Measurements from ENCODE around the gene VPS9D1.

VPS9D1 gene

GRCh38 chr16:89712274-89712781 is 8.4 kb downstream of the VPS9D1 start:
- TF ChIP-seq, protein P1, sequence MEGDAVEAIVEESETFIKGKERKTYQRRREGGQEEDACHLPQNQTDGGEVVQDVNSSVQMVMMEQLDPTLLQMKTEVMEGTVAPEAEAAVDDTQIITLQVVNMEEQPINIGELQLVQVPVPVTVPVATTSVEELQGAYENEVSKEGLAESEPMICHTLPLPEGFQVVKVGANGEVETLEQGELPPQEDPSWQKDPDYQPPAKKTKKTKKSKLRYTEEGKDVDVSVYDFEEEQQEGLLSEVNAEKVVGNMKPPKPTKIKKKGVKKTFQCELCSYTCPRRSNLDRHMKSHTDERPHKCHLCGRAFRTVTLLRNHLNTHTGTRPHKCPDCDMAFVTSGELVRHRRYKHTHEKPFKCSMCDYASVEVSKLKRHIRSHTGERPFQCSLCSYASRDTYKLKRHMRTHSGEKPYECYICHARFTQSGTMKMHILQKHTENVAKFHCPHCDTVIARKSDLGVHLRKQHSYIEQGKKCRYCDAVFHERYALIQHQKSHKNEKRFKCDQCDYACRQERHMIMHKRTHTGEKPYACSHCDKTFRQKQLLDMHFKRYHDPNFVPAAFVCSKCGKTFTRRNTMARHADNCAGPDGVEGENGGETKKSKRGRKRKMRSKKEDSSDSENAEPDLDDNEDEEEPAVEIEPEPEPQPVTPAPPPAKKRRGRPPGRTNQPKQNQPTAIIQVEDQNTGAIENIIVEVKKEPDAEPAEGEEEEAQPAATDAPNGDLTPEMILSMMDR (IDR thresholded peaks at IDR 0.05), result no peak

DNA sequence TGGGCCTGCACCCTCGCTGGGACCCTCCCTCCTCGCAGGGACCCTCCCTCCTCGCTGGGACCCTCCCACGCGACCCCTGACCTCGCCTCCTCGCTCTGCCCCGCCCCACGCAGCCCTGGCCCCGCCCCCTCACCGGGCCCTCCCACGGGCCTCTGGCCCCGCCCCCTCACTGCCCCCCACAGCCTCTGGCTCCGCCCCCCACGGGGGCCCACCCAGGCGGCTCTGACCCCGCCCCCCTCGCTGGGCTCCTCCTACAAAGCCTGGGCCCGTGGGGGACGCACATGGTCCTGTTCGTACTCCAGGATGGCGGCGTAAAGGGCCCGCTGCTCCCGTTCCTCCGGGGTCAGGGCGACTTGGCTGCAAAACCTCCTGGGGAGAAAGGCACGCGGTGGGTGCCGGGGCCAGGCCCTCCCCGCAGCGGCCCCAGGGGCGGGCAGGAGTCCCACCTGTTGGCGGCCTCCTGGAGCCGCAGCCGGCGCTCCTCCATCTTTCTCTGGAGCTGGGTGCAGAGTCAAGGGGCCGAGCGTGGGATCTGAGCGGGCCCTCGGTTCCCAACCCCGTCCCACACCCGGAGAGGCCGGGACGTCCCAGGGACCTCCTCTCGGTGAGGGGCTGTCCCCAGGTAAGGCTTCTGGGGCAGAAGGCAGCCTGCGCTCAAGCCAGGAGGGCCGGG is 9.0 kb downstream of the VPS9D1 start:
- TF ChIP-seq, protein P1 (IDR thresholded peaks at IDR 0.05), result no peak

DNA sequence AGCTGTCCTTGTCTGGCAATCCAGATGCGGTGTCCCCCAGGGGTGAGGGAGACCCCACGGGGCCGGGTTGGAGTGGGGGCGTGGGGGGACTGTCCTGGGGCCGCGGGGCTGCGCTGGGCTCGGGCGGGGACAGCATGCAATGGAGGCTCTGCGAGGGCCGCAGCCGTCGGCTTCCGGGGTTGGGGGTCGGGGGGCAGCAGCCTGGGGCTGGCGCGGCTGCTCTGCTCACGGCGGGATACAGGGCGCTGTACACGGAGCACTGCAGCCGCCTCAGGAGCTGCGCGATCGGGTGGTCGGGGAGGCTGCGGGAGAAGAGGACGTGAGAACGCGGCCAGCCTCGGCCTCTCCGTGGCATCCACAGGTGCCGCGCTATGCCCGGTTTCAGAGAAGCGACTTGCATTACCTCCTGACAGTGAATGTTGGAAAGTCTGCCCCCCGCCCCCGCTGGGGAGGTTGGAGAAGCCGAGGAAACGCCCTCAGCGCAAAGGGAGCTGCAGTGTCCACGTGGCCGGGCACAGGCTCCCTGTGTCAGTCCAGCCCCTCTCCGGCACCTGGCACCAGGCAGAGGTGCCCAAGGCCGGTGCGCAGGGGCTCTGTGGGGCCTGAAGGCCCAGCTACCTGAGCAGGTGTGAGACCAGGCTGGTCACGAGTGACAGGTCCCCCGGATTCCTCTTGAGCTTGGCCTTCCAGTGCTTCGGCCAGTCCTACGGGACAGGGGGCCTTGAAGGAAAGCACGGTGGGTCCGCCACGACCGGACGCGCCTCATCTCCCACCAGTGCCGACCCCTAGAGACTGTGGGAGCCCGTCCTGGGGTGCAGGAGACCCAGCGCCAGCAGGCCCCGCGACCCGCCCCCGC is 9.8 kb downstream of the VPS9D1 start:
- TF ChIP-seq, protein P1 (IDR thresholded peaks at IDR 0.05), result no peak

- TF ChIP-seq, protein P1 (IDR thresholded peaks at IDR 0.05), result no peak
These were observed 10.8 kb downstream of the VPS9D1 start for GRCh38 chr16:89709716-89710432.

DNA sequence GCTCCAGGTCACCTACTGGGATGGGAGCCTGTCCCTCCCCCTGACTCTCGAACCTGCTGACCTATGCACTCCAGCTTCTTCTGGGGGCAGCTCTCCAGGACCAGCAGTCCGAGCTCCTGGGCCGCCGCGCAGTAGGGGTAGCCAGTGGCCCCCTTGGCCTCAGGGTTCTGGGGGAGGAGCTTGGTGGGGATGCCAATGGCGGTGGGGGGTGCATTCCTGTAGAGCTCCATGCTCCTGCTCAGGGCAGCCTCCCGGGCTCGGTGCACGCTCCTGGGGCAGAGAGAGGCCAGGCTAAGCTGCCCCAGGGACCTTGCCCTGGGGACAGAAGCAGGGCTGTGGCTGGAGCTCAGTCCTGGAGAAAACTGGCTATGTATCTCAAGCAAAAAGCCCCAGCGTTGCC is 11.5 kb downstream of the VPS9D1 start:
- TF ChIP-seq, protein P1 (IDR thresholded peaks at IDR 0.05), result no peak

GRCh38 chr16:89708481-89708931 is 12.2 kb downstream of the VPS9D1 start:
- TF ChIP-seq, protein P1 (IDR thresholded peaks at IDR 0.05), result no peak

- TF ChIP-seq, protein P1 (IDR thresholded peaks at IDR 0.05), result no peak
These were observed 13.0 kb downstream of the VPS9D1 start for GRCh38 chr16:89707695-89708094.
